OCI-LY7 (cell line): ENCODE measurements around the gene AURKAIP1. TPM values are rescaled to one million over a fixed set of nuclear protein-coding genes. Genes with fewer than 3 reads are reported as not detected.

ENCODE experiments used
- BruUV-seq: library from RNA; stranded (reverse); fragments of 400-500 nt; replicated peaks from 2 replicates; lab custom pipeline; 2021; lab: Mats Ljungman, UMichigan
- CTCF ChIA-PET: fragments of 300-600 bp; sonication (Branson Sonifier 250); formaldehyde crosslinking; loops from one replicate; lab custom pipeline; 2022; ENCODE audit warnings: antibody characterized with exemption; ENCODE audit not compliant: unreplicated experiment; lab: Charles Lee
- POLR2A ChIA-PET: fragments of 300-600 bp; sonication (Branson Sonifier 250); formaldehyde crosslinking; loops from one replicate; lab custom pipeline; 2022; ENCODE audit warnings: antibody characterized with exemption; lab: Charles Lee
- DNase-seq: peaks from one replicate; pipeline ENCODE4 v3.0.0-alpha.2; 2015; ENCODE audit warnings: low spot score
- H2AFZ ChIP-seq: fragments of 200-600 bp; sonication (generic), shearing (Covaris generic); 2 replicates; pipeline ENCODE4 v1.6.1; 2014; ENCODE audit warnings: mild to moderate bottlenecking, antibody characterized with exemption, low read length, moderate library complexity
- H3K27ac ChIP-seq: fragments of 200-600 bp; sonication (generic); 2 replicates; pipeline ENCODE4 v1.5.1; 2014; ENCODE audit warnings: mixed run types, low read depth, mild to moderate bottlenecking, moderate library complexity, low read length, inconsistent platforms; ENCODE audit not compliant: poor library complexity, severe bottlenecking
- H3K36me3 ChIP-seq: fragments of 200-600 bp; sonication (generic); 2 replicates; pipeline ENCODE4 v1.6.1; 2014; ENCODE audit warnings: mild to moderate bottlenecking, antibody characterized with exemption, low read length, moderate library complexity, mixed read lengths; ENCODE audit not compliant: insufficient read depth
- H3K4me1 ChIP-seq: fragments of 200-600 bp; sonication (generic); 2 replicates; pipeline ENCODE4 v1.5.1; 2014; ENCODE audit warnings: mild to moderate bottlenecking, low read length; ENCODE audit not compliant: insufficient read depth, poor library complexity, severe bottlenecking
- H3K4me2 ChIP-seq: fragments of 200-600 bp; sonication (generic); 2 replicates; pipeline ENCODE4 v1.6.1; 2014; ENCODE audit warnings: mild to moderate bottlenecking, low read length
- H3K4me3 ChIP-seq: fragments of 200-600 bp; sonication (generic); 2 replicates; pipeline ENCODE4 v1.5.1; 2014; ENCODE audit warnings: mild to moderate bottlenecking, low read depth, low read length; ENCODE audit not compliant: poor library complexity, severe bottlenecking
- H3K79me2 ChIP-seq: fragments of 200-600 bp; sonication (generic); 2 replicates; pipeline ENCODE4 v1.6.1; 2016; ENCODE audit warnings: low read depth, mild to moderate bottlenecking, low read length, moderate library complexity, mixed read lengths; ENCODE audit not compliant: insufficient read depth
- H3K9me2 ChIP-seq: fragments of 200-600 bp; sonication (generic); 2 replicates; pipeline ENCODE4 v1.6.1; 2016; ENCODE audit warnings: mild to moderate bottlenecking, low read length, mixed read lengths; ENCODE audit not compliant: insufficient read depth
- H3K9me3 ChIP-seq: fragments of 200-600 bp; sonication (generic); 2 replicates; pipeline ENCODE4 v1.6.1; 2014; ENCODE audit warnings: mild to moderate bottlenecking, mixed run types, low read length, mixed read lengths
- H4K20me1 ChIP-seq: fragments of 200-600 bp; sonication (generic); 2 replicates; pipeline ENCODE4 v1.6.1; 2014; ENCODE audit warnings: mild to moderate bottlenecking, antibody characterized with exemption, low read length, moderate library complexity, mixed read lengths; ENCODE audit not compliant: insufficient read depth
- CTCF ChIP-seq: fragments of 200-600 bp; sonication (generic); conservative IDR thresholded peaks from 2 replicates; pipeline ENCODE4 v1.5.1; 2014; ENCODE audit warnings: mild to moderate bottlenecking, antibody characterized with exemption, low read length, moderate library complexity, mixed read lengths
- EZH2phosphoT487 ChIP-seq: fragments of 200-600 bp; sonication (generic); IDR thresholded peaks from 2 replicates; pipeline ENCODE4 v1.6.1; 2018; ENCODE audit warnings: low read depth, borderline replicate concordance, mild to moderate bottlenecking, mixed run types, antibody characterized with exemption, low read length, moderate library complexity, mixed read lengths
- intact Hi-C: fragments of 100-400 bp; cut with micrococcal nuclease; formaldehyde crosslinking; loops from one replicate; pipeline ENCODE4 v1.10.0; 2022; ENCODE audit not compliant: unreplicated experiment
- total RNA-seq, 2 experiments: library from RNA; depleted of rRNA in 1 of 2; stranded (reverse); fragments of >200 nt in 1 of 2; shearing (Covaris generic) in 1 of 2; gene quantifications; 2 replicates each; pipeline ENCODE4 v1.2.3, GENCODE V29; 2014 to 2022

The AURKAIP1 gene
- total RNA-seq, 2 experiments from 2014 or later: 163 to 172 TPM

GRCh38 chr1:1399187-1399871 is 24.3 kb upstream of the AURKAIP1 start, which contains the start of gene CCNL2:
Gene CCNL2 (minus strand): TSS chr1:1399335. CDS start chr1:1399306, 29 bp downstream.
- CTCF ChIA-PET: interaction anchor here (0.7 to 0.9 kb wide), 2 partner anchors 8 to 21 kb away, joined by 3 read pairs; no protein-coding TSS in a partner anchor
- Histone ChIP-seq H3K9me3 (no peaks in the 10 kb centered on the region), H3K27ac (peak within 1 kb of the TSS; percentile 54), H3K4me1 (peaks cover 29% of the 10 kb centered on the region), H3K9me2 (no peaks in the 10 kb centered on the region), H3K79me2 (peaks cover 58% of the 10 kb centered on the region), H3K4me2 (peak within 1 kb of the TSS; percentile 95), H3K36me3 (peaks cover 81% of the 10 kb centered on the region), H2AFZ (no peak within 1 kb of the TSS), H4K20me1 (no peaks in the 10 kb centered on the region), H3K4me3 (peak within 1 kb of the TSS; percentile 90)
- no peak for TF ChIP-seq EZH2phosphoT487
- TF ChIP-seq CTCF: peak; percentile 42; the same call in 1 of the 2 replicates
- peak; percentile 99 for DNase-seq
- POLR2A ChIA-PET: interaction anchor here (0.9 to 1.0 kb wide), 2 partner anchors 24 to 28 kb away, joined by 3 read pairs; no protein-coding TSS in a partner anchor
- BruUV-seq: no TSS peak
- intact Hi-C loops: loop anchor here (1.0 kb wide), 1 partner anchor 24 kb away; the partner anchor contains the start of gene AURKAIP1

- intact Hi-C loops: loop anchor here (1.0 kb wide), 1 partner anchor 23 kb away; the partner anchor contains the start of gene AURKAIP1
- POLR2A ChIA-PET: interaction anchor here (0.9 to 1.0 kb wide), 2 partner anchors 23 to 27 kb away, joined by 3 read pairs; no protein-coding TSS in a partner anchor
Measured at GRCh38 chr1:1398677-1399186, 23.7 kb upstream of the AURKAIP1 start.

More at GRCh38 chr1:1398677-1399186, 23.7 kb upstream of the AURKAIP1 start:
- Histone ChIP-seq H3K4me1 (peaks cover 29% of the 10 kb centered on the region), H3K79me2 (peaks cover 58% of the 10 kb centered on the region), H3K36me3 (peaks cover 81% of the 10 kb centered on the region), H3K4me2 (peak overlapping the region; percentile 73), H3K4me3 (peak overlapping the region; percentile 90), H3K9me3 (no peaks in the 10 kb centered on the region), H2AFZ (no peak overlapping the region), H3K9me2 (no peaks in the 10 kb centered on the region), H3K27ac (peak overlapping the region; percentile 54), H4K20me1 (no peaks in the 10 kb centered on the region)
- CTCF ChIA-PET: interaction anchor here (0.7 to 0.9 kb wide), 2 partner anchors 9 to 21 kb away, joined by 3 read pairs; no protein-coding TSS in a partner anchor
- no peak for DNase-seq
- BruUV-seq: no TSS peak
- TF ChIP-seq CTCF (no peak), EZH2phosphoT487 (no peak)
